DLD1 (cell line): ENCODE measurements around the gene JAZF1.

ENCODE experiments used
- in situ Hi-C: cut with HindIII; loops from 2 replicates; pipeline ENCODE4 v1.10.0; 2017; ENCODE audit warnings: low sequenced_read_pairs

The JAZF1 gene

GRCh38 chr7:28112012-28112411 lies 68.6 kb downstream of the JAZF1 start:
- in situ Hi-C loops, result no loop called here

GRCh38 chr7:28110427-28111012 lies 70.1 kb downstream of the JAZF1 start:
- in situ Hi-C loops, result no loop called here

GRCh38 chr7:28108747-28109146 lies 71.8 kb downstream of the JAZF1 start:
- in situ Hi-C loops, result no loop called here

GRCh38 chr7:28107960-28108359 lies 72.6 kb downstream of the JAZF1 start:
- in situ Hi-C loops, result no loop called here

- in situ Hi-C loops, result no loop called here
Observed at GRCh38 chr7:28106321-28106829, 74.2 kb downstream of the JAZF1 start.

DNA sequence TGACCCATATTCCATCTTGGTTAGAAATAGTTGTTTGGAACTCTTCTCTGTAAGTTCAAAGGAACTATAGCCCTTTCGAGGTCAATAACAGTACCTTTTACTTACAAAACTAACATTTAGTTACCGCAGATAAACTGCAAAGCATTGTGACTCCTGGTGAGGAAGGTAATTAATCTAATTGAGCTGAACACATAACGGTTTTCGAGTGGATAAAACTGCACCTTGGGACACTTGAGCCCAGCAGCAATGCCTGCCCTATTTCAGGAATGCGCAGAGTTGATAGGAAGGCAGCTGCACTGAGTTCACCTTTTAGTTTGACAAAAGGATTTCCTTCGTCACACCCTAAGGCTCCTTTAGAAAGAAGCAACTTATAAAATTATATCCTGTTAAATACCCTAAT lies 75.4 kb downstream of the JAZF1 start:
- in situ Hi-C loops, result no loop called here

DNA sequence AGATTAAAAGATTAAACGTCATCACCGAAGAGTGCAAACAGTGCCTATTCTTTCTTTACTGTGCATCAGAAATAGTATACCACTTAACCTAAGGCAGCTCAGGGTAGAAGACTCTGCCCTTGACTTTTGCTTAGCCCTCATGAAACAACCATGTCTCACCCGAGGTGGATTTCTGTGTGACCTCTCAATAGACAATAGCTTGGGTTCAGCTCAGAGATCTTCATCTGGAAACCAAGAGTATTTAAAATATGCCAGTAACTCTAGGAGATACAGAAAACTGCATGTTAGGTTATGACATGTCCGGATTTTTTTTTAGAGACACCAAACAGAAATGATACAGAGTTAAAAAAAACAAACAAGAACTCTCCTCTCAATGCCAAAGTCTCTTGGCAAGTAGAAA lies 75.8 kb downstream of the JAZF1 start:
- in situ Hi-C loops, result no loop called here

GRCh38 chr7:28104041-28104541 lies 76.5 kb downstream of the JAZF1 start:
- in situ Hi-C loops, result no loop called here

GRCh38 chr7:28102797-28103196 lies 77.8 kb downstream of the JAZF1 start:
- in situ Hi-C loops, result no loop called here

- in situ Hi-C loops, result no loop called here
Observed at GRCh38 chr7:28096713-28097112, 83.9 kb downstream of the JAZF1 start.

DNA sequence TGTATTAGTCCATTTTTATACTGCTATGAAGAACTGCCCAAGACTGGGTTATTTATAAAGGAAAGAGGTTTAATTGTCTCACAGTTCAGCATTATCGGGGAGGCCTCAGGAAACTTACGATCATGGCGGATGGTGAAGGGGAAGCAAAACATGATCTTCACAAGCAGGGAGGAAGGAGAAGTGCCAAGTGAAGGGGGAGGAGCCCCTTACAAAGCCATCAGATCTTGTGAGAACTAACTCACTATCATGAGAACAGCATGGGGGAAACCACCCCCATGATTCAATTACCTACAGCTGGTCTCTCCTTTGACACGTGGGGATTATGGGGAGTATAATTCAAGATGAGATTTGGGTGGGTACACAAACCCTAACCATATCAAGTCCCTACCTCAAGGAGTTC lies 85.4 kb downstream of the JAZF1 start:
- in situ Hi-C loops, result no loop called here

DNA sequence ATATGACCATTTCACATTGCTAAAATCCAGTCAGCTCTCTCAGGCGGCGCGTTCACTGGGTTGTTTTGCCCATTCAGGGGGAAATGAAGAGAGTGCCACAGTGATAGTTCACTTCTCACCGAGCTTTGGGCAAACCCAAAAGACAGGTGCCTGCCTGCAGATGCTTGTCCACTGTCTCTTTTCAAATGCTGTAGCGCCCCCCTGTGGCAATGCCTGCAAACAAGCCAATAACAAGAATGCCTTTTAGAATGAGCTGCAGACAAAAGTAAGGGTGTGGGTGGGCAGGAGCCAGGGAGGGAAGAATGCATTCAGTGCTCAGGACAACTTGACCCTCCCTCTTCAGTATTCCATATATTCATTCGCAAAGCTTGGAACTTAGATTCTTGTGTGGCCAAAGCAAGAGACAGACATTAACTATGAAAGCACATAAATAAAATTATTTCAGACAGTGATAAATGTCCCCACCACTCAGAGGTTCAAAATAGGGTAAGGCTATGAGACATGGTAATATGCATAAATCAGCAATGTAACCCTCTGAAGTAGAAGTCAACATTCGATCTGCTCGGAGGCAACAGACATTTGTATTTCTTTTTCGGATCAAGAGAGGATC lies 86.9 kb downstream of the JAZF1 start:
- in situ Hi-C loops, result no loop called here

GRCh38 chr7:28091190-28091589 lies 89.4 kb downstream of the JAZF1 start:
- in situ Hi-C loops, result no loop called here

DNA sequence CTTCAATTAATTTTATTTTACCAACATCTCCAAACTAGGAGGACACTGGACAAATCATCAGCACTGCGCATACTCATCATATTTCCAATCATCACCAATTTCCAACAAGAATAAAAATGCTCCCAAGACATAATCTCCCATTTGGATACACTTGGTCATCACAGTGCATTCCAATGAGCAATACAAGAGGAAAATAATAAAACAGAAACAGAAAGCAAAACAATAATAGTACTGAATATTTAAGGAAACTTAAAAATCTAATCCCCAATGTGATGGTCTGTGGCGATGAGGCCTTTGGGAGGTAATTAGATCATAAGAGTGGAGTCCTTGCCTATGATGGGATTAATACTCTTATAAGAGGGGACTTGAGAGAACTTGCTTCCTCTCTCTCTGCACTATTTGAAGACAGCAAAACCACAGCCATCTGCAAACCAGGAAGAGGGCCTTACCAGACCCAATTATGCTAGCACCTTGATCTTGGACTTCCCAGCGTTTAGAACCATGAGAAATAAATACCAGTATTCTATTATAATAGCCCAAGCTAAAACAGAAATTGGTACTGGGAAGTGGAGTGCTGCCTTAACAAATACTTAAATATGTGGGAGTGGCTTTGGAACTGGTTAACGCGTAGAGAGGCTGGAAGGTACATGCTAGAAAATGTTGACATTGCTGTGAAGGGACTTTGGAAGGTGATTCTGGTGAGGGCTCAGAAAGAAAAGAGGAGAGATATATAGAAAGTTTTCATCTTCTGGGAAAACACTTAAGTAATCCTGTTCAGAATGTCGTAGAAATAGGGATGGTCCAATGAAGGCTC lies 91.5 kb downstream of the JAZF1 start:
- in situ Hi-C loops, result no loop called here

- in situ Hi-C loops, result no loop called here
Observed at GRCh38 chr7:28088032-28088431, 92.6 kb downstream of the JAZF1 start.

- in situ Hi-C loops, result no loop called here
Observed at GRCh38 chr7:28086198-28086597, 94.4 kb downstream of the JAZF1 start.

GRCh38 chr7:28083998-28084985 lies 96.3 kb downstream of the JAZF1 start:
- in situ Hi-C loops, result no loop called here

- in situ Hi-C loops, result no loop called here
Observed at GRCh38 chr7:28083164-28083997, 97.2 kb downstream of the JAZF1 start.

GRCh38 chr7:28082071-28082470 lies 98.5 kb downstream of the JAZF1 start:
- in situ Hi-C loops, result no loop called here

GRCh38 chr7:28081016-28081415 lies 99.6 kb downstream of the JAZF1 start:
- in situ Hi-C loops, result no loop called here
